ENCODE results near the gene CNIH4.

DNA sequence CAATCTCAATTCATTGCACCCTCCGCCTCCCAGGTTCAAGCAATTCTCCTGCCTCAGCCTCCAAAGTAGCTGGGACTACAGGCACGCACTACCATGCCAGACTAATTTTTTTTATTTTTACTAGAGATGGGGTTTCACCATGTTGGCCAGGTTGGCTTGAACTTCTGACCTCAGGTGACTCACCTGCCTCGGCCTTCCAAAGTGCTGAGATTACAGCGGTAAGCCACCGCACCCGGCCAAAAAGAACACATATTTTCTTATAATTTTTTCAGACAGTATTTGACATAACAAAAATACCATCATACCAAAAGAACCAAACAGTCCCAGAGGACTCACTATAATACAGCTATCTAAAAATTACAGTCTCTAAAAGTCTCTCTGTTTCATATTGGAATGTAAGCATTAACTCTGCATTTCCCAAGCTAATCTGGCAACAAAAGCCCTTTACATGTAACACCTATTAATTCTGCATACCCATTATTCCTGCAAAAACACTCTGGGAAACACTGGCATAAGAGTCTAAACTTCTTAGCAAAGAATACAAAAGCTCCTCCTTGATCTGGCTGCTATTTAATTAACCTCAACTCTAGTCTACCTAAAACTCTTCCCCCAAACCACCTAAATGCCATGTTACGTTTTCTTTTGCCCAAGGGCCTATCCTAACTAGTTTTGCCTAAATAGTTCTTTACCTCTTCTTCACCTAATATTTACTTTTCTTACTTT is 51.1 kb downstream of the CNIH4 start:
- TF ChIP-seq CTCF (IDR thresholded peaks at IDR 0.05; ENCODE audit: low read depth, low read length) (no peak), POLR2A (IDR thresholded peaks at IDR 0.05; ENCODE audit: extremely low read depth, insufficient read length) (no peak), MAX (IDR thresholded peaks at IDR 0.05; ENCODE audit: low read depth, low read length) (no peak)
